Common myeloid progenitor, CD34-positive (primary cell): Measurements from ENCODE around the gene NUDCD2.
"Not testable (repeated sequence)": the region's sequence is repeated elsewhere in the genome, so short reads cannot be mapped to it uniquely, and the experiment has no call there.

Experiments
- CTCF ChIA-PET: fragments of 350-600 bp; sonication (Branson Sonifier 250); formaldehyde crosslinking; loops from one replicate; lab custom pipeline; 2021; ENCODE audit warnings: antibody characterized with exemption; lab: Charles Lee
- POLR2A ChIA-PET: fragments of 350-600 bp; sonication (Branson Sonifier 250); formaldehyde crosslinking; loops from one replicate; lab custom pipeline; 2021; ENCODE audit warnings: antibody characterized with exemption; lab: Charles Lee
- DNase-seq, 3 donors: peaks; one replicate each; pipeline versions ENCODE4 v3.0.0 to v3.0.0-alpha.2; 2013
- H3K27ac ChIP-seq, 2 experiments: 1 replicate in 1 of 2; 2 replicates in 1 of 2; pipeline ENCODE4 v1.7.0; 2013; ENCODE audit warnings: inconsistent platforms in 2 of 2, low read length in 2 of 2, mild to moderate bottlenecking in 2 of 2, low read depth in 1 of 2, moderate library complexity in 1 of 2; ENCODE audit not compliant: severe bottlenecking in 2 of 2, insufficient read depth in 1 of 2, poor library complexity in 1 of 2
- H3K27me3 ChIP-seq, 5 experiments: replicated peaks in 2 of 5; 1 replicate in 3 of 5; 2 replicates in 2 of 5; pipeline versions ENCODE4 v1.6.1 to v1.7.0; 2013; ENCODE audit warnings: low read length in 4 of 5, mild to moderate bottlenecking in 2 of 5, moderate library complexity in 2 of 5, inconsistent platforms in 1 of 5; ENCODE audit not compliant: insufficient read depth in 5 of 5, control insufficient read depth in 4 of 5
- H3K36me3 ChIP-seq, 4 experiments: 1 replicate in 2 of 4; 2 replicates in 2 of 4; pipeline versions ENCODE4 v1.6.1 to v1.7.0; 2013; ENCODE audit warnings: low read length in 3 of 4, control low read depth in 1 of 4, mild to moderate bottlenecking in 1 of 4; ENCODE audit not compliant: control insufficient read depth in 4 of 4, insufficient read depth in 4 of 4
- H3K4me1 ChIP-seq, 4 experiments: 1 replicate in 3 of 4; 2 replicates in 1 of 4; pipeline versions ENCODE4 v1.6.1 to v1.7.1; 2013; ENCODE audit warnings: low read length in 3 of 4, mild to moderate bottlenecking in 3 of 4, control low read depth in 1 of 4, inconsistent platforms in 1 of 4, moderate library complexity in 1 of 4; ENCODE audit not compliant: control insufficient read depth in 4 of 4, insufficient read depth in 4 of 4; ENCODE audit errors: control extremely low read depth in 1 of 4
- H3K4me3 ChIP-seq, 7 experiments: 1 replicate in 4 of 7; 2 replicates in 3 of 7; pipeline versions ENCODE4 v1.5.1 to v1.7.0; 2013; ENCODE audit warnings: mild to moderate bottlenecking in 7 of 7, low read length in 6 of 7, moderate library complexity in 6 of 7, inconsistent platforms in 2 of 7, low read depth in 2 of 7, control low read depth in 1 of 7; ENCODE audit not compliant: insufficient read depth in 4 of 7, control insufficient read depth in 1 of 7; ENCODE audit errors: extremely low read depth in 1 of 7
- H3K9me3 ChIP-seq, 5 experiments: 1 replicate in 4 of 5; 2 replicates in 1 of 5; pipeline versions ENCODE4 v1.6.1 to v1.7.1; 2013; ENCODE audit warnings: low read length in 4 of 5, mild to moderate bottlenecking in 2 of 5, inconsistent platforms in 1 of 5, low read depth in 1 of 5, moderate library complexity in 1 of 5; ENCODE audit not compliant: control insufficient read depth in 4 of 5, insufficient read depth in 2 of 5; ENCODE audit errors: control extremely low read depth in 1 of 5
- WGBS: methylation state at CpG from one replicate; pipeline ENCODE4 v1.1.5; 2013; ENCODE audit not compliant: insufficient coverage; 5-methylcytosine and 5-hydroxymethylcytosine counted together

NUDCD2 gene

GRCh38 chr5:163402007-163402406 is 57.9 kb downstream of the NUDCD2 start:
- Histone ChIP-seq H3K27me3 (no peaks in the 10 kb centered on the region), H3K27ac (no peak overlapping the region), H3K4me1 (peaks cover 5 to 13% (median 10%) of the 10 kb centered on the region in 4 experiments), H3K36me3 (no peaks in the 10 kb centered on the region), H3K9me3 (no peaks in the 10 kb centered on the region), H3K4me3 (no peak overlapping the region)
- 100% methylated on average over 2 of the region's 2 CpGs for WGBS
- ChIA-PET POLR2A (interaction anchor here (0.6 kb wide), 1 partner anchor 37 kb away, joined by 5 read pairs; no protein-coding TSS in a partner anchor), CTCF (interaction anchor here (0.7 kb wide), 1 partner anchor 82 kb away, joined by 3 read pairs; no protein-coding TSS in a partner anchor)
- DNase-seq = no peak

- ChIA-PET CTCF (interaction anchor here (0.7 kb wide), 1 partner anchor 83 kb away, joined by 3 read pairs; no protein-coding TSS in a partner anchor), POLR2A (interaction anchor here (0.6 kb wide), 1 partner anchor 36 kb away, joined by 5 read pairs; no protein-coding TSS in a partner anchor)
- Histone ChIP-seq H3K27me3 (no peaks in the 10 kb centered on the region), H3K36me3 (no peaks in the 10 kb centered on the region), H3K27ac (no peak overlapping the region), H3K4me3 (no peak overlapping the region), H3K9me3 (no peaks in the 10 kb centered on the region), H3K4me1 (peaks cover 0 to 6% (median 3%) of the 10 kb centered on the region in 4 experiments)
- no peak for DNase-seq
- 100% methylated on average over 3 of the region's 4 CpGs for WGBS
Observed at GRCh38 chr5:163401271-163401670, 58.6 kb downstream of the NUDCD2 start.

DNA sequence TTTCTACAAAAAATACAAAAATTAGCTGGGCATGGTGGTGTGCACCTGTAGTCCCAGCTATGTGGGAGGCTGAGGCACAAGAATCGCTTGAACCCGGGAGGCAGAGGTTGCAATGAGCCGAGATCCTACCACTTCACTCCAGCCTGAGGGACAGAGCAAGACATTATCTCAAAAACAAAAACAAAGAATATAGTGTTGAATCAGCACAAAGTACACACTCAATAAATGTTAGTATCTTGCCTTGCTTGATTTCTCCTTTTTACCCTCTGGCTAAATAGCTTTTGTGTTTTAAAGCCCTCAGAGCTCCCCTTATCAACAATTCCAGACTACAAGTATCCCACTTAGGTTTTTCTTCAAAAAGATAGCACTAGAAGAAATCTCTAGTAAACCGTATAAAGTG is 60.0 kb downstream of the NUDCD2 start:
- no peaks in the 10 kb centered on the region for H3K9me3 ChIP-seq
- 50% methylated on average over 2 of the region's 4 CpGs for WGBS
- H3K27ac ChIP-seq = no peak overlapping the region
- DNase-seq = no peak
- ChIA-PET POLR2A (no interaction called here), CTCF (interaction anchor here (0.7 kb wide), 1 partner anchor 1169 kb away, joined by 3 read pairs; no protein-coding TSS in a partner anchor)
- H3K4me3 ChIP-seq = no peak overlapping the region
- no peaks in the 10 kb centered on the region for H3K36me3 ChIP-seq
- H3K4me1 ChIP-seq = no peaks in the 10 kb centered on the region
- peaks cover 0 to 2% (median 0%) of the 10 kb centered on the region in 5 experiments for H3K27me3 ChIP-seq

- POLR2A ChIA-PET = no interaction called here
- Histone ChIP-seq H3K4me1 (no peaks in the 10 kb centered on the region), H3K27ac (no peak overlapping the region), H3K4me3 (no peak overlapping the region), H3K36me3 (no peaks in the 10 kb centered on the region), H3K9me3 (no peaks in the 10 kb centered on the region), H3K27me3 (peaks cover 0 to 2% (median 0%) of the 10 kb centered on the region in 5 experiments)
- peak in 1 of 3 donors; percentile 30 for DNase-seq
- CTCF ChIA-PET = interaction anchor here (1.7 kb wide), 1 partner anchor 12 kb away, joined by 4 read pairs; no protein-coding TSS in a partner anchor
Observed at GRCh38 chr5:163397354-163397753, 62.5 kb downstream of the NUDCD2 start.

GRCh38 chr5:163396818-163397340 is 63.0 kb downstream of the NUDCD2 start:
- CTCF ChIA-PET = interaction anchor here (0.6 to 1.7 kb wide), 3 partner anchors 9 to 12 kb away, joined by 3 to 4 read pairs (median 4); no protein-coding TSS in a partner anchor
- H3K27ac ChIP-seq, H3K4me3 ChIP-seq, H3K9me3 ChIP-seq, H3K4me1 ChIP-seq, H3K36me3 ChIP-seq, POLR2A ChIA-PET, H3K27me3 ChIP-seq: not testable (repeated sequence)
- DNase-seq = peak in 2 of 3 donors; percentile 38 to 56
- 69% methylated on average over 7 of the region's 9 CpGs for WGBS
